Measurements from ENCODE around the gene SEMA4F.

GRCh38 chr2:74618410-74619083, 35.5 kb upstream of the SEMA4F start:
- no peak for TF ChIP-seq CTCF (IDR thresholded peaks at IDR 0.05)
- TF ChIP-seq POLR2A (IDR thresholded peaks at IDR 0.05): no peak

All from Peyer's patch (tissue), 4 donors.